HepG2 (cell line): ENCODE results near the gene RESP18. TPM values are rescaled to one million over a fixed set of nuclear protein-coding genes. Genes with fewer than 3 reads are reported as not detected.

Experiments used
- HIVEP1 ChIP-seq: sonication (generic); formaldehyde crosslinking; IDR thresholded peaks from 2 replicates; pipeline ENCODE4 v1.4.0; 2020; ENCODE audit warnings: mild to moderate bottlenecking, missing genetic modification reagents
- HNRNPK ChIP-seq: fragments of 200-400 bp; formaldehyde crosslinking; IDR thresholded peaks from 2 replicates; pipeline ENCODE4 v1.6.1; 2018; ENCODE audit warnings: low read length, low read depth, moderate library complexity, mild to moderate bottlenecking; ENCODE audit not compliant: poor library complexity, severe bottlenecking
- MAZ ChIP-seq, 2 experiments: sonication (generic) in 1 of 2; formaldehyde crosslinking in 1 of 2; IDR thresholded peaks; 2 replicates each; pipeline versions ENCODE4 v1.5.0 to v1.6.1; 2012 to 2020; ENCODE audit warnings: low read depth in 2 of 2, mild to moderate bottlenecking in 2 of 2, borderline replicate concordance in 1 of 2, improper control_type of control experiment in 1 of 2, low read length in 1 of 2, missing genetic modification reagents in 1 of 2, moderate library complexity in 1 of 2
- NFRKB ChIP-seq: fragments of 450-650 bp; IDR thresholded peaks from 2 replicates; pipeline ENCODE4 v1.6.1; 2017
- PHF5A ChIP-seq: IDR thresholded peaks from one replicate; pipeline ENCODE4 v1.6.1; 2018; ENCODE audit warnings: low read depth, missing genetic modification reagents; ENCODE audit not compliant: unreplicated experiment
- PHF8 ChIP-seq: sonication (generic); formaldehyde crosslinking; IDR thresholded peaks from 2 replicates; pipeline ENCODE4 v1.5.0; 2020; ENCODE audit warnings: missing genetic modification reagents
- REL ChIP-seq: sonication (generic); formaldehyde crosslinking; conservative IDR thresholded peaks from 2 replicates; pipeline ENCODE4 v1.8.0; 2022; ENCODE audit warnings: mild to moderate bottlenecking, missing genetic modification reagents, moderate library complexity
- RNF2 ChIP-seq: fragments of 450-650 bp; conservative IDR thresholded peaks from 2 replicates; pipeline ENCODE4 v1.6.1; 2016; ENCODE audit warnings: low read depth
- SATB2 ChIP-seq: sonication (generic); formaldehyde crosslinking; IDR thresholded peaks from 2 replicates; pipeline ENCODE4 v1.5.0; 2020; ENCODE audit warnings: missing genetic modification reagents
- SMAD3 ChIP-seq: sonication (generic); formaldehyde crosslinking; IDR thresholded peaks from 2 replicates; pipeline ENCODE4 v1.4.0; 2020; ENCODE audit warnings: missing genetic modification reagents
- TGIF2 ChIP-seq: IDR thresholded peaks from 2 replicates; pipeline ENCODE4 v1.6.1; 2016; ENCODE audit warnings: control low read depth, missing compliant biosample characterization
- ZFX ChIP-seq: sonication (generic); formaldehyde crosslinking; IDR thresholded peaks from 2 replicates; pipeline ENCODE4 v1.4.0; 2020; ENCODE audit warnings: mild to moderate bottlenecking, low read depth, missing genetic modification reagents, moderate library complexity
- ZNF782 ChIP-seq: sonication (generic); formaldehyde crosslinking; IDR thresholded peaks from 2 replicates; pipeline ENCODE4 v1.4.0; 2020; ENCODE audit warnings: missing genetic modification reagents, mild to moderate bottlenecking, borderline replicate concordance
- polyA plus RNA-seq, 8 experiments: library from polyadenylated mRNA; depleted of rRNA in 3 of 8; stranded (reverse) in 7 of 8; unstranded in 1 of 8; fragments of >200 nt; fragmentation: Illumina TruSeq in 4 of 8; extraction: Trizol in 4 of 8; gene quantifications; 2 replicates each; pipeline versions ENCODE4 v1.2.1 to v1.2.3, GENCODE V29; 2011 to 2016; ENCODE audit warnings: low read depth in 4 of 8, missing spikeins in 1 of 8, mixed read lengths in 1 of 8; ENCODE audit not compliant: insufficient read depth in 1 of 8
- total RNA-seq, 5 experiments: library from RNA; depleted of rRNA; stranded (reverse); fragments of >200 nt; fragmentation: Illumina TruSeq; extraction: Trizol; gene quantifications; 2 replicates each; pipeline ENCODE4 v1.2.3, GENCODE V29; 2016; ENCODE audit warnings: low read depth in 1 of 5
- TF ChIP-seq, protein P1 (sequence below), 2 experiments: sonication (generic) in 1 of 2; formaldehyde crosslinking in 1 of 2; IDR thresholded peaks; 2 replicates each; pipeline versions ENCODE4 v1.6.1 to v1.9.0; 2014 to 2022; ENCODE audit warnings: antibody characterized with exemption in 1 of 2, borderline replicate concordance in 1 of 2, inconsistent platforms in 1 of 2, low read depth in 1 of 2, missing genetic modification reagents in 1 of 2
- TF ChIP-seq, protein P2 (sequence below), 2 experiments: sonication (generic) in 1 of 2; formaldehyde crosslinking in 1 of 2; IDR thresholded peaks; 2 replicates each; pipeline versions ENCODE4 v1.4.0 to v1.6.1; 2018 to 2020; ENCODE audit warnings: missing genetic modification reagents in 2 of 2, borderline replicate concordance in 1 of 2, low read depth in 1 of 2, mild to moderate bottlenecking in 1 of 2, missing biosample characterization in 1 of 2
- TF ChIP-seq, protein P3 (sequence below): sonication (generic); formaldehyde crosslinking; IDR thresholded peaks from 2 replicates; pipeline ENCODE4 v1.5.0; 2020; ENCODE audit warnings: missing genetic modification reagents
- TF ChIP-seq, protein P4 (sequence below): IDR thresholded peaks from 2 replicates; pipeline ENCODE4 v1.6.1; 2018; ENCODE audit warnings: missing genetic modification reagents

Gene RESP18
- total and polyA plus RNA-seq, 2 of the 13 experiments (the other 11 are each of a cell fraction or from before 2014, with no cell fraction given) = not detected

DNA sequence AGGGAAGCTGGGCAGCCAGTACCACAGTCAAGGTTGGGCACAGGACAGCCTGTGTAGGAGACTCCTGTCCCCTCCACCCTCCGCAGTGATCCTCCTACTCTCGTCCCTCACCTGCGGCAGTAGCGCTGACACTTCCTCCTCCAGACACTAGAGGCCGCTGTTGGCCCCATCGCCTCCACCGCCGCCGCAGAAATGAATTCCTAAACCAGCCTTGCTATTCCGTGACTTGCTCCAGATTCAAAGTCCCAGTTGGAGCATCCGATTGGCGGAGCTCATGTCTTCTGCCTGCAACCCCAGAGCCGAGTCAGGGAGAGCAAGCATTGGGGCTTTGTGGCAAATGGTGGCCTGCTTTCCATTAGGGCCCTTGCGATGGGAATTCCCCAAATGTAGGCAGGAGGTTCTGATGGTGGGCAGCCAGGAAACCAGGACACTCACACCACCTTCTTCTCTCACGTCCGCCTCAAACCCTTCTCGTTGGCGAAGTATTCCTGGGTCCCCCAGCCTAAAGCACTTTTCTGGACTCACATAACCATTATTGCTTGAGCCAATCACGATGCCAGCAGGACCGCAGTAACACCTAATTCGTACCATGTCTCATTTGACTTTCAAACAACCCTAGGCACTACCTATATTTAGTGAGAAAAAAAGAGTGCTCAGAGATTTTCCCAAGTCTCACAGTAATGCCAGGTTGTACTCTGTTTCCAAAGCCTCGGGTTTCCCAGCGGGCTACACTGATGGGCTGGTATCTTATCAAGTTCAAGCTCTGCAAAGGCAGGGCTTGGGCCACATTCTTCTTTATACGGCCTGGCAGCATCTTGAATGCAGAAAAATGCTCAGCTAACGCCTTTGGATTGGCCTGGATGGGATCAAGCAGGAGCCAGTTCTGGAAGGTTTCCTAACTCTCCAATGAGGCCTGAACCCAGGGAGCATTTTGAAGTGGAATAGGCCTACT is 54.6 kb downstream of the RESP18 start (continued):
- TF ChIP-seq, protein P1, sequence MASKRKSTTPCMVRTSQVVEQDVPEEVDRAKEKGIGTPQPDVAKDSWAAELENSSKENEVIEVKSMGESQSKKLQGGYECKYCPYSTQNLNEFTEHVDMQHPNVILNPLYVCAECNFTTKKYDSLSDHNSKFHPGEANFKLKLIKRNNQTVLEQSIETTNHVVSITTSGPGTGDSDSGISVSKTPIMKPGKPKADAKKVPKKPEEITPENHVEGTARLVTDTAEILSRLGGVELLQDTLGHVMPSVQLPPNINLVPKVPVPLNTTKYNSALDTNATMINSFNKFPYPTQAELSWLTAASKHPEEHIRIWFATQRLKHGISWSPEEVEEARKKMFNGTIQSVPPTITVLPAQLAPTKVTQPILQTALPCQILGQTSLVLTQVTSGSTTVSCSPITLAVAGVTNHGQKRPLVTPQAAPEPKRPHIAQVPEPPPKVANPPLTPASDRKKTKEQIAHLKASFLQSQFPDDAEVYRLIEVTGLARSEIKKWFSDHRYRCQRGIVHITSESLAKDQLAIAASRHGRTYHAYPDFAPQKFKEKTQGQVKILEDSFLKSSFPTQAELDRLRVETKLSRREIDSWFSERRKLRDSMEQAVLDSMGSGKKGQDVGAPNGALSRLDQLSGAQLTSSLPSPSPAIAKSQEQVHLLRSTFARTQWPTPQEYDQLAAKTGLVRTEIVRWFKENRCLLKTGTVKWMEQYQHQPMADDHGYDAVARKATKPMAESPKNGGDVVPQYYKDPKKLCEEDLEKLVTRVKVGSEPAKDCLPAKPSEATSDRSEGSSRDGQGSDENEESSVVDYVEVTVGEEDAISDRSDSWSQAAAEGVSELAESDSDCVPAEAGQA (IDR thresholded peaks at IDR 0.05; ENCODE audit: low read depth) = peak; percentile 33; the same call in 1 of the 2 replicates
- TF ChIP-seq, protein P1 (CRISPR knock-in tag; IDR thresholded peaks at IDR 0.05; ENCODE audit: borderline replicate concordance) = no peak
- TF ChIP-seq TGIF2 (CRISPR knock-in tag) (peak; percentile 34; the same call in 1 of the 2 replicates), SMAD3 (peak; percentile 49; the same call in 1 of the 2 replicates), HIVEP1 (CRISPR knock-in tag) (peak; percentile 75), ZFX (CRISPR knock-in tag) (peak; percentile 45; the same call in 1 of the 2 replicates), REL (no peak), RNF2 (0 out of 2 replicates have a peak, but pooled peaks have one; percentile 49), PHF8 (peak; percentile 30; the same call in 1 of the 2 replicates), HNRNPK (no peak), NFRKB (no peak), MAZ (IDR thresholded peaks at IDR 0.05; ENCODE audit: borderline replicate concordance, low read depth, low read length) (no peak), MAZ (CRISPR knock-in tag; IDR thresholded peaks at IDR 0.05; ENCODE audit: low read depth) (peak; percentile 70), SATB2 (CRISPR knock-in tag) (no peak), PHF5A (peak; percentile 64), ZNF782 (CRISPR knock-in tag) (no peak)
- TF ChIP-seq, protein P2, sequence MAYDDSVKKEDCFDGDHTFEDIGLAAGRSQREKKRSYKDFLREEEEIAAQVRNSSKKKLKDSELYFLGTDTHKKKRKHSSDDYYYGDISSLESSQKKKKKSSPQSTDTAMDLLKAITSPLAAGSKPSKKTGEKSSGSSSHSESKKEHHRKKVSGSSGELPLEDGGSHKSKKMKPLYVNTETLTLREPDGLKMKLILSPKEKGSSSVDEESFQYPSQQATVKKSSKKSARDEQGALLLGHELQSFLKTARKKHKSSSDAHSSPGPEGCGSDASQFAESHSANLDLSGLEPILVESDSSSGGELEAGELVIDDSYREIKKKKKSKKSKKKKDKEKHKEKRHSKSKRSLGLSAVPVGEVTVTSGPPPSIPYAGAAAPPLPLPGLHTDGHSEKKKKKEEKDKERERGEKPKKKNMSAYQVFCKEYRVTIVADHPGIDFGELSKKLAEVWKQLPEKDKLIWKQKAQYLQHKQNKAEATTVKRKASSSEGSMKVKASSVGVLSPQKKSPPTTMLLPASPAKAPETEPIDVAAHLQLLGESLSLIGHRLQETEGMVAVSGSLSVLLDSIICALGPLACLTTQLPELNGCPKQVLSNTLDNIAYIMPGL (CRISPR knock-in tag; IDR thresholded peaks at IDR 0.05; ENCODE audit: borderline replicate concordance in 1 of 2, low read depth in 1 of 2) = peak; percentile 90 to 93
- TF ChIP-seq, protein P3, sequence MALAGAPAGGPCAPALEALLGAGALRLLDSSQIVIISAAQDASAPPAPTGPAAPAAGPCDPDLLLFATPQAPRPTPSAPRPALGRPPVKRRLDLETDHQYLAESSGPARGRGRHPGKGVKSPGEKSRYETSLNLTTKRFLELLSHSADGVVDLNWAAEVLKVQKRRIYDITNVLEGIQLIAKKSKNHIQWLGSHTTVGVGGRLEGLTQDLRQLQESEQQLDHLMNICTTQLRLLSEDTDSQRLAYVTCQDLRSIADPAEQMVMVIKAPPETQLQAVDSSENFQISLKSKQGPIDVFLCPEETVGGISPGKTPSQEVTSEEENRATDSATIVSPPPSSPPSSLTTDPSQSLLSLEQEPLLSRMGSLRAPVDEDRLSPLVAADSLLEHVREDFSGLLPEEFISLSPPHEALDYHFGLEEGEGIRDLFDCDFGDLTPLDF = no peak
- TF ChIP-seq, protein P4, sequence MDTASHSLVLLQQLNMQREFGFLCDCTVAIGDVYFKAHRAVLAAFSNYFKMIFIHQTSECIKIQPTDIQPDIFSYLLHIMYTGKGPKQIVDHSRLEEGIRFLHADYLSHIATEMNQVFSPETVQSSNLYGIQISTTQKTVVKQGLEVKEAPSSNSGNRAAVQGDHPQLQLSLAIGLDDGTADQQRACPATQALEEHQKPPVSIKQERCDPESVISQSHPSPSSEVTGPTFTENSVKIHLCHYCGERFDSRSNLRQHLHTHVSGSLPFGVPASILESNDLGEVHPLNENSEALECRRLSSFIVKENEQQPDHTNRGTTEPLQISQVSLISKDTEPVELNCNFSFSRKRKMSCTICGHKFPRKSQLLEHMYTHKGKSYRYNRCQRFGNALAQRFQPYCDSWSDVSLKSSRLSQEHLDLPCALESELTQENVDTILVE (CRISPR knock-in tag) = 0 out of 2 replicates have a peak, but pooled peaks have one; percentile 47
